ENCODE measurements around the gene DACT2.

- TF ChIP-seq CTCF (IDR thresholded peaks at IDR 0.05) (no peak), EZH2 (IDR thresholded peaks at IDR 0.05) (no peak), EZH2phosphoT487 (IDR thresholded peaks at IDR 0.05) (no peak)
Observed at GRCh38 chr6:168348186-168348585, 28.6 kb upstream of the DACT2 start.

Data from neural progenitor cell (in vitro differentiated cells).